Uterus (tissue), 4 donors: Measurements from ENCODE around the gene TSEN34. TPM values are rescaled to one million over a fixed set of nuclear protein-coding genes. Genes with fewer than 3 reads are reported as not detected.
"Not testable (repeated sequence)": the region's sequence is repeated elsewhere in the genome, so short reads cannot be mapped to it uniquely, and the experiment has no call there.

Experiments
- DNase-seq, 2 donors: peaks; one replicate each; pipeline ENCODE4 v3.0.0-alpha.2; 2019 to 2020
- H3K27ac ChIP-seq, 2 donors: fragments of 200-600 bp; sonication (generic); 1 replicate in 1 of 2; 2 replicates in 1 of 2; pipeline ENCODE4 v1.5.1; 2016 to 2018
- H3K27me3 ChIP-seq, 2 donors: fragments of 200-600 bp; sonication (generic); one replicate each; pipeline ENCODE4 v1.5.1; 2018 to 2019; ENCODE audit warnings: control low read depth in 1 of 2
- H3K36me3 ChIP-seq, 2 donors: fragments of 200-600 bp; sonication (generic); one replicate each; pipeline ENCODE4 v1.5.1; 2019; ENCODE audit warnings: control low read depth in 1 of 2
- H3K4me1 ChIP-seq, 2 donors: fragments of 200-600 bp; sonication (generic); one replicate each; pipeline ENCODE4 v1.5.1; 2018 to 2019; ENCODE audit warnings: control low read depth in 1 of 2
- H3K4me3 ChIP-seq, 2 donors: fragments of 200-600 bp; sonication (generic); 1 replicate in 1 of 2; 2 replicates in 1 of 2; pipeline ENCODE4 v1.5.1; 2018 to 2019; ENCODE audit warnings: mild to moderate bottlenecking in 1 of 2
- H3K9me3 ChIP-seq, 2 donors: fragments of 200-600 bp; sonication (generic); one replicate each; pipeline ENCODE4 v1.5.1; 2019; ENCODE audit warnings: control low read depth in 1 of 2
- CTCF ChIP-seq, 4 experiments: fragments of 200-600 bp in 2 of 4; fragments of 450-650 bp in 2 of 4; sonication (generic) in 2 of 4; IDR thresholded peaks; one replicate each; pipeline ENCODE4 v1.5.1; 2016 to 2019; ENCODE audit warnings: antibody characterized with exemption in 4 of 4, mild to moderate bottlenecking in 2 of 4, moderate library complexity in 1 of 4
- POLR2A ChIP-seq, 2 donors: fragments of 450-650 bp; IDR thresholded peaks; one replicate each; pipeline ENCODE4 v1.6.1; 2016; ENCODE audit warnings: antibody characterized with exemption in 2 of 2, mild to moderate bottlenecking in 1 of 2, moderate library complexity in 1 of 2
- intact Hi-C: fragments of 100-400 bp; cut with DNase I; formaldehyde crosslinking; loops from one replicate; pipeline ENCODE4 v1.15.1; 2023; ENCODE audit warnings: low total_unique reads
- total RNA-seq, 4 donors: library from RNA; depleted of rRNA in 3 of 4; stranded (reverse); fragments of >200 nt in 3 of 4; gene quantifications; one replicate each; pipeline versions ENCODE4 v1.1.0 to v1.2.4, GENCODE V29; 2014 to 2023
- donor health status: DM: yes; HTN: yes; CAD: no.

TSEN34 gene
- total RNA-seq, 4 donors from 2014 or later = 13.1 to 66.4 (median 32.2) TPM

- H3K36me3 ChIP-seq = no peaks in the 10 kb centered on the region
- H3K27ac ChIP-seq = peak overlapping the region in 1 of 2 donors; percentile 74
- TF ChIP-seq CTCF (IDR thresholded peaks at IDR 0.05) (no peak), POLR2A (IDR thresholded peaks at IDR 0.05) (no peak)
- no peak overlapping the region for H3K4me3 ChIP-seq
- H3K4me1 ChIP-seq = peaks cover 0 to 10% of the 10 kb centered on the region in 2 donors
- DNase-seq = no peak
- no peaks in the 10 kb centered on the region for H3K9me3 ChIP-seq
- intact Hi-C loops = no loop called here
- H3K27me3 ChIP-seq = no peaks in the 10 kb centered on the region
These were observed 17.6 kb downstream of the TSEN34 start for GRCh38 chr19:54208784-54209057.

- no peaks in the 10 kb centered on the region for H3K27me3 ChIP-seq
- H3K9me3 ChIP-seq = no peaks in the 10 kb centered on the region
- peaks cover 0 to 10% of the 10 kb centered on the region in 2 donors for H3K4me1 ChIP-seq
- H3K27ac ChIP-seq = peak overlapping the region; percentile 63 to 74
- DNase-seq = no peak
- intact Hi-C loops = no loop called here
- TF ChIP-seq POLR2A (IDR thresholded peaks at IDR 0.05) (no peak), CTCF (IDR thresholded peaks at IDR 0.05) (no peak)
- H3K4me3 ChIP-seq = no peak overlapping the region
- H3K36me3 ChIP-seq = no peaks in the 10 kb centered on the region
These were observed 18.1 kb downstream of the TSEN34 start for GRCh38 chr19:54209058-54209810.

GRCh38 chr19:54209811-54210494 is 18.8 kb downstream of the TSEN34 start:
- intact Hi-C loops = no loop called here
- H3K36me3 ChIP-seq = no peaks in the 10 kb centered on the region
- no peaks in the 10 kb centered on the region for H3K9me3 ChIP-seq
- peak; percentile 80 to 83 for DNase-seq
- H3K27ac ChIP-seq = peak overlapping the region; percentile 63 to 74
- TF ChIP-seq POLR2A (IDR thresholded peaks at IDR 0.05) = no peak
- no peak for TF ChIP-seq CTCF (IDR thresholded peaks at IDR 0.05)
- H3K27me3 ChIP-seq = no peaks in the 10 kb centered on the region
- H3K4me1 ChIP-seq = peaks cover 0 to 10% of the 10 kb centered on the region in 2 donors
- no peak overlapping the region for H3K4me3 ChIP-seq

- no peak overlapping the region for H3K27ac ChIP-seq
These were observed 20.1 kb downstream of the TSEN34 start for GRCh38 chr19:54211235-54211634.

GRCh38 chr19:54214217-54214616 is 23.1 kb downstream of the TSEN34 start:
- H3K27me3 ChIP-seq, H3K27ac ChIP-seq, H3K4me3 ChIP-seq, intact Hi-C loops, H3K4me1 ChIP-seq, H3K36me3 ChIP-seq, H3K9me3 ChIP-seq, DNase-seq: not testable (repeated sequence)

More at GRCh38 chr19:54211235-54211634, 20.1 kb downstream of the TSEN34 start:
- Histone ChIP-seq H3K27me3 (no peaks in the 10 kb centered on the region), H3K9me3 (no peaks in the 10 kb centered on the region), H3K4me1 (peaks cover 0 to 10% of the 10 kb centered on the region in 2 donors), H3K4me3 (no peak overlapping the region), H3K36me3 (no peaks in the 10 kb centered on the region)
- intact Hi-C loops = no loop called here
- TF ChIP-seq CTCF (IDR thresholded peaks at IDR 0.05) (no peak), POLR2A (IDR thresholded peaks at IDR 0.05) (no peak)
- no peak for DNase-seq

- intact Hi-C loops, H3K36me3 ChIP-seq, DNase-seq, H3K9me3 ChIP-seq, H3K4me1 ChIP-seq, H3K27me3 ChIP-seq, H3K27ac ChIP-seq, H3K4me3 ChIP-seq: not testable (repeated sequence)
These were observed 23.6 kb downstream of the TSEN34 start for GRCh38 chr19:54214734-54215133.
